HepG2 (cell line): ENCODE measurements around the gene BTBD7. TPM values are rescaled to one million over a fixed set of nuclear protein-coding genes. Genes with fewer than 3 reads are reported as not detected.

Source experiments
- GATAD2A ChIP-seq: IDR thresholded peaks from 2 replicates; pipeline ENCODE4 v1.6.1; 2016
- MBNL3 ChIP-seq: fragments of 250-450 bp; sonication (Bioruptor Pico); conservative IDR thresholded peaks from 2 replicates; pipeline ENCODE4 v1.8.0; 2022; ENCODE audit warnings: mild to moderate bottlenecking, inconsistent platforms
- NR2F6 ChIP-seq, 2 experiments: IDR thresholded peaks; 2 replicates each; pipeline ENCODE4 v1.6.1; 2016; ENCODE audit warnings: antibody characterized with exemption in 1 of 2, mild to moderate bottlenecking in 1 of 2
- ZEB1 ChIP-seq: IDR thresholded peaks from 2 replicates; pipeline ENCODE4 v1.6.1; 2012; ENCODE audit warnings: mild to moderate bottlenecking, low read depth, inconsistent platforms; ENCODE audit not compliant: insufficient replicate concordance
- ZNF10 ChIP-seq: sonication (generic); formaldehyde crosslinking; IDR thresholded peaks from 2 replicates; pipeline ENCODE4 v1.4.0; 2020; ENCODE audit warnings: mild to moderate bottlenecking, low read depth, missing genetic modification reagents, borderline replicate concordance
- ZNF20 ChIP-seq: sonication (generic); formaldehyde crosslinking; IDR thresholded peaks from 2 replicates; pipeline ENCODE4 v1.4.0; 2020; ENCODE audit warnings: mild to moderate bottlenecking, moderate library complexity, missing genetic modification reagents
- ZNF674 ChIP-seq: sonication (generic); formaldehyde crosslinking; IDR thresholded peaks from 2 replicates; pipeline ENCODE4 v1.5.0; 2020; ENCODE audit warnings: low read depth, mild to moderate bottlenecking, missing genetic modification reagents
- polyA plus RNA-seq, 8 experiments: library from polyadenylated mRNA; depleted of rRNA in 3 of 8; stranded (reverse) in 7 of 8; unstranded in 1 of 8; fragments of >200 nt; fragmentation: Illumina TruSeq in 4 of 8; extraction: Trizol in 4 of 8; gene quantifications; 2 replicates each; pipeline versions ENCODE4 v1.2.1 to v1.2.3, GENCODE V29; 2011 to 2016; ENCODE audit warnings: low read depth in 4 of 8, missing spikeins in 1 of 8, mixed read lengths in 1 of 8; ENCODE audit not compliant: insufficient read depth in 1 of 8
- total RNA-seq, 5 experiments: library from RNA; depleted of rRNA; stranded (reverse); fragments of >200 nt; fragmentation: Illumina TruSeq; extraction: Trizol; gene quantifications; 2 replicates each; pipeline ENCODE4 v1.2.3, GENCODE V29; 2016; ENCODE audit warnings: low read depth in 1 of 5
- TF ChIP-seq, protein P1 (sequence below): sonication (generic); formaldehyde crosslinking; IDR thresholded peaks from 2 replicates; pipeline ENCODE4 v1.5.1; 2020; ENCODE audit warnings: mild to moderate bottlenecking, missing genetic modification reagents
- TF ChIP-seq, protein P2 (sequence below): sonication (generic); formaldehyde crosslinking; IDR thresholded peaks from 2 replicates; pipeline ENCODE4 v1.5.0; 2020; ENCODE audit warnings: mild to moderate bottlenecking, missing genetic modification reagents
- TF ChIP-seq, protein P3 (sequence below): sonication (generic); formaldehyde crosslinking; IDR thresholded peaks from 2 replicates; pipeline ENCODE4 v1.9.0; 2021; ENCODE audit warnings: missing genetic modification reagents, borderline replicate concordance
- TF ChIP-seq, protein P4 (sequence below): sonication (generic); formaldehyde crosslinking; IDR thresholded peaks from one replicate; pipeline ENCODE4 v1.5.1; 2020; ENCODE audit warnings: mild to moderate bottlenecking, missing genetic modification reagents; ENCODE audit errors: not compliant biosample characterization

Gene BTBD7
- total and polyA plus RNA-seq, 2 of the 13 experiments (the other 11 are each of a cell fraction or from before 2014, with no cell fraction given), result 11.6 to 15.2 TPM

DNA sequence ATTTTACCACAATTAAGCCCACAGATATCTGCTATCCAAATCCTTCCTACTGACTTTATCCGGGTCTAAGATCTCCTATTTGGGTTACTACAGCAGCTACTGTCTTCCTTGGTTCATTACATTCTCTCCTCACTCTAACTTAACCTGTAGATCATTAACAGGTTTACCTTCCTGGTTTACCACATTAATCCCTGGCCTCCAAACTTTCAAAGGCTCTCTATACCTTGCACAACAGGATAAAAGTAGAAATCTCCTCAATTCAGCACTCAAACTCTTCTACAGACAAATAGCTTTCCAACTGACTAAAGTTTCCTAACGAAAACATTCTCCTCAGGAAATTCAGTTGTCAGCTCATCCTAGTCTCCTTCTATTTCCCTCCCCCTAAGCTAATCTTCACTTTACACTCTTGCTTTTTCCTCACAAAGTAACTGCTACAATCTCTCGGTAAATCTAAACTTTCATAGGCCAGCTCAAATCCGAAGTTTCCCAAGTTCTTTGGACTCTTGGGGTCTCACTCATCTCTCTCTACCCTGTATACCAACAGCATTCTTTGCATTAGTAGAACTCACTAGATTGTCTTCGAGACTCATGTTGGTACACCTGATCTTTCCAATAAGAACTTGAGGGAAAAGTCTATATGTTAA lies 2.7 kb downstream of the BTBD7 start (continued):
- TF ChIP-seq ZNF674 (CRISPR knock-in tag) (no peak), MBNL3 (CRISPR knock-in tag) (no peak), ZNF10 (CRISPR knock-in tag) (no peak), GATAD2A (CRISPR knock-in tag) (peak; percentile 53), ZEB1 (no peak), ZNF20 (no peak), NR2F6 (IDR thresholded peaks at IDR 0.05) (no peak), NR2F6 (CRISPR knock-in tag; IDR thresholded peaks at IDR 0.05) (0 out of 2 replicates have a peak, but pooled peaks have one; percentile 7)
- TF ChIP-seq, protein P1, sequence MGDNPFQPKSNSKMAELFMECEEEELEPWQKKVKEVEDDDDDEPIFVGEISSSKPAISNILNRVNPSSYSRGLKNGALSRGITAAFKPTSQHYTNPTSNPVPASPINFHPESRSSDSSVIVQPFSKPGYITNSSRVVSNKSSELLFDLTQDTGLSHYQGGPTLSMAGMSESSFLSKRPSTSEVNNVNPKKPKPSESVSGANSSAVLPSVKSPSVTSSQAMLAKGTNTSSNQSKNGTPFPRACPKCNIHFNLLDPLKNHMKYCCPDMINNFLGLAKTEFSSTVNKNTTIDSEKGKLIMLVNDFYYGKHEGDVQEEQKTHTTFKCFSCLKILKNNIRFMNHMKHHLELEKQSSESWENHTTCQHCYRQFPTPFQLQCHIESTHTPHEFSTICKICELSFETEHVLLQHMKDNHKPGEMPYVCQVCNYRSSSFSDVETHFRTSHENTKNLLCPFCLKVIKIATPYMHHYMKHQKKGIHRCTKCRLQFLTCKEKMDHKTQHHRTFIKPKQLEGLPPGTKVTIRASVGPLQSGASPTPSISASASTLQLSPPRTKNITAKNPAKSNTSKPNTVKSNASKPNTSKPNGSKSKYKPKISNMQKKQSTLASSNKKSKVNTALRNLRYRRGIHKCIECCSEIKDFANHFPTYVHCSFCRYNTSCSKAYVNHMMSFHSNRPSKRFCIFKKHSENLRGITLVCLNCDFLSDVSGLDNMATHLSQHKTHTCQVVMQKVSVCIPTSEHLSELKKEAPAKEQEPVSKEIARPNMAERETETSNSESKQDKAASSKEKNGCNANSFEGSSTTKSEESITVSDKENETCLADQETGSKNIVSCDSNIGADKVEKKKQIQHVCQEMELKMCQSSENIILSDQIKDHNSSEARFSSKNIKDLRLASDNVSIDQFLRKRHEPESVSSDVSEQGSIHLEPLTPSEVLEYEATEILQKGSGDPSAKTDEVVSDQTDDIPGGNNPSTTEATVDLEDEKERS (CRISPR knock-in tag), result no peak
- TF ChIP-seq, protein P2, sequence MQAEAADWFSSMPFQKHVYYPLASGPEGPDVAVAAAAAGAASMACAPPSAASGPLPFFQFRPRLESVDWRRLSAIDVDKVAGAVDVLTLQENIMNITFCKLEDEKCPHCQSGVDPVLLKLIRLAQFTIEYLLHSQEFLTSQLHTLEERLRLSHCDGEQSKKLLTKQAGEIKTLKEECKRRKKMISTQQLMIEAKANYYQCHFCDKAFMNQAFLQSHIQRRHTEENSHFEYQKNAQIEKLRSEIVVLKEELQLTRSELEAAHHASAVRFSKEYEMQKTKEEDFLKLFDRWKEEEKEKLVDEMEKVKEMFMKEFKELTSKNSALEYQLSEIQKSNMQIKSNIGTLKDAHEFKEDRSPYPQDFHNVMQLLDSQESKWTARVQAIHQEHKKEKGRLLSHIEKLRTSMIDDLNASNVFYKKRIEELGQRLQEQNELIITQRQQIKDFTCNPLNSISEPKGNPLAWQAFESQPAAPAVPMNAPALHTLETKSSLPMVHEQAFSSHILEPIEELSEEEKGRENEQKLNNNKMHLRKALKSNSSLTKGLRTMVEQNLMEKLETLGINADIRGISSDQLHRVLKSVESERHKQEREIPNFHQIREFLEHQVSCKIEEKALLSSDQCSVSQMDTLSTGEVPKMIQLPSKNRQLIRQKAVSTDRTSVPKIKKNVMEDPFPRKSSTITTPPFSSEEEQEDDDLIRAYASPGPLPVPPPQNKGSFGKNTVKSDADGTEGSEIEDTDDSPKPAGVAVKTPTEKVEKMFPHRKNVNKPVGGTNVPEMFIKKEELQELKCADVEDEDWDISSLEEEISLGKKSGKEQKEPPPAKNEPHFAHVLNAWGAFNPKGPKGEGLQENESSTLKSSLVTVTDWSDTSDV (CRISPR knock-in tag), result no peak
- TF ChIP-seq, protein P3, sequence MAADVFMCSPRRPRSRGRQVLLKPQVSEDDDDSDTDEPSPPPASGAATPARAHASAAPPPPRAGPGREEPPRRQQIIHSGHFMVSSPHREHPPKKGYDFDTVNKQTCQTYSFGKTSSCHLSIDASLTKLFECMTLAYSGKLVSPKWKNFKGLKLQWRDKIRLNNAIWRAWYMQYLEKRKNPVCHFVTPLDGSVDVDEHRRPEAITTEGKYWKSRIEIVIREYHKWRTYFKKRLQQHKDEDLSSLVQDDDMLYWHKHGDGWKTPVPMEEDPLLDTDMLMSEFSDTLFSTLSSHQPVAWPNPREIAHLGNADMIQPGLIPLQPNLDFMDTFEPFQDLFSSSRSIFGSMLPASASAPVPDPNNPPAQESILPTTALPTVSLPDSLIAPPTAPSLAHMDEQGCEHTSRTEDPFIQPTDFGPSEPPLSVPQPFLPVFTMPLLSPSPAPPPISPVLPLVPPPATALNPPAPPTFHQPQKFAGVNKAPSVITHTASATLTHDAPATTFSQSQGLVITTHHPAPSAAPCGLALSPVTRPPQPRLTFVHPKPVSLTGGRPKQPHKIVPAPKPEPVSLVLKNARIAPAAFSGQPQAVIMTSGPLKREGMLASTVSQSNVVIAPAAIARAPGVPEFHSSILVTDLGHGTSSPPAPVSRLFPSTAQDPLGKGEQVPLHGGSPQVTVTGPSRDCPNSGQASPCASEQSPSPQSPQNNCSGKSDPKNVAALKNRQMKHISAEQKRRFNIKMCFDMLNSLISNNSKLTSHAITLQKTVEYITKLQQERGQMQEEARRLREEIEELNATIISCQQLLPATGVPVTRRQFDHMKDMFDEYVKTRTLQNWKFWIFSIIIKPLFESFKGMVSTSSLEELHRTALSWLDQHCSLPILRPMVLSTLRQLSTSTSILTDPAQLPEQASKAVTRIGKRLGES (CRISPR knock-in tag), result no peak
- TF ChIP-seq, protein P4, sequence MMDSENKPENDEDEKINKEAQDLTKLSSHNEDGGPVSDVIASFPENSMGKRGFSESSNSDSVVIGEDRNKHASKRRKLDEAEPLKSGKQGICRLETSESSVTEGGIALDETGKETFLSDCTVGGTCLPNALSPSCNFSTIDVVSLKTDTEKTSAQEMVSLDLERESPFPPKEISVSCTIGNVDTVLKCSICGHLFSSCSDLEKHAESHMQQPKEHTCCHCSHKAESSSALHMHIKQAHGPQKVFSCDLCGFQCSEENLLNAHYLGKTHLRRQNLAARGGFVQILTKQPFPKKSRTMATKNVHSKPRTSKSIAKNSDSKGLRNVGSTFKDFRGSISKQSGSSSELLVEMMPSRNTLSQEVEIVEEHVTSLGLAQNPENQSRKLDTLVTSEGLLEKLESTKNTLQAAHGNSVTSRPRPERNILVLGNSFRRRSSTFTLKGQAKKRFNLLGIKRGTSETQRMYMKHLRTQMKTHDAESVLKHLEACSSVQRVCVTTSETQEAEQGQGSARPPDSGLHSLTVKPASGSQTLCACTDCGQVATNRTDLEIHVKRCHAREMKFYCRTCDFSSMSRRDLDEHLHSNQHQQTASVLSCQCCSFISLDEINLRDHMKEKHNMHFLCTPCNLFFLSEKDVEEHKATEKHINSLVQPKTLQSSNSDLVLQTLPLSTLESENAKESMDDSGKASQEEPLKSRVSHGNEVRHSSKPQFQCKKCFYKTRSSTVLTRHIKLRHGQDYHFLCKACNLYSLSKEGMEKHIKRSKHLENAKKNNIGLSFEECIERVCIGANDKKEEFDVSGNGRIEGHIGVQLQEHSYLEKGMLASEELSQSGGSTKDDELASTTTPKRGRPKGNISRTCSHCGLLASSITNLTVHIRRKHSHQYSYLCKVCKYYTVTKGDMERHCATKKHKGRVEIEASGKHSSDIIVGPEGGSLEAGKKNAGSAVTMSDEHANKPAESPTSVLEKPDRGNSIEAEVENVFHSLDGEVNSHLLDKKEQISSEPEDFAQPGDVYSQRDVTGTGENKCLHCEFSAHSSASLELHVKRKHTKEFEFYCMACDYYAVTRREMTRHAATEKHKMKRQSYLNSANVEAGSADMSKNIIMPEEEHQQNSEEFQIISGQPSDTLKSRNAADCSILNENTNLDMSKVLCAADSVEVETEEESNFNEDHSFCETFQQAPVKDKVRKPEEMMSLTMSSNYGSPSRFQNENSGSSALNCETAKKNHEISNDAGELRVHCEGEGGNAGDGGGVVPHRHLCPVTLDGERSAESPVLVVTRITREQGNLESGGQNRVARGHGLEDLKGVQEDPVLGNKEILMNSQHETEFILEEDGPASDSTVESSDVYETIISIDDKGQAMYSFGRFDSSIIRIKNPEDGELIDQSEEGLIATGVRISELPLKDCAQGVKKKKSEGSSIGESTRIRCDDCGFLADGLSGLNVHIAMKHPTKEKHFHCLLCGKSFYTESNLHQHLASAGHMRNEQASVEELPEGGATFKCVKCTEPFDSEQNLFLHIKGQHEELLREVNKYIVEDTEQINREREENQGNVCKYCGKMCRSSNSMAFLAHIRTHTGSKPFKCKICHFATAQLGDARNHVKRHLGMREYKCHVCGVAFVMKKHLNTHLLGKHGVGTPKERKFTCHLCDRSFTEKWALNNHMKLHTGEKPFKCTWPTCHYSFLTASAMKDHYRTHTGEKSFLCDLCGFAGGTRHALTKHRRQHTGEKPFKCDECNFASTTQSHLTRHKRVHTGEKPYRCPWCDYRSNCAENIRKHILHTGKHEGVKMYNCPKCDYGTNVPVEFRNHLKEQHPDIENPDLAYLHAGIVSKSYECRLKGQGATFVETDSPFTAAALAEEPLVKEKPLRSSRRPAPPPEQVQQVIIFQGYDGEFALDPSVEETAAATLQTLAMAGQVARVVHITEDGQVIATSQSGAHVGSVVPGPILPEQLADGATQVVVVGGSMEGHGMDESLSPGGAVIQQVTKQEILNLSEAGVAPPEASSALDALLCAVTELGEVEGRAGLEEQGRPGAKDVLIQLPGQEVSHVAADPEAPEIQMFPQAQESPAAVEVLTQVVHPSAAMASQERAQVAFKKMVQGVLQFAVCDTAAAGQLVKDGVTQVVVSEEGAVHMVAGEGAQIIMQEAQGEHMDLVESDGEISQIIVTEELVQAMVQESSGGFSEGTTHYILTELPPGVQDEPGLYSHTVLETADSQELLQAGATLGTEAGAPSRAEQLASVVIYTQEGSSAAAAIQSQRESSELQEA (CRISPR knock-in tag), result no peak
